Measurements from ENCODE around the gene KCP. TPM values are rescaled to one million over a fixed set of nuclear protein-coding genes. Genes with fewer than 3 reads are reported as not detected.

Gene KCP
- total and polyA plus RNA-seq, 2 of the 13 experiments (the other 11 are each of a cell fraction or from before 2014, with no cell fraction given): 0.37 to 1.0 TPM

DNA sequence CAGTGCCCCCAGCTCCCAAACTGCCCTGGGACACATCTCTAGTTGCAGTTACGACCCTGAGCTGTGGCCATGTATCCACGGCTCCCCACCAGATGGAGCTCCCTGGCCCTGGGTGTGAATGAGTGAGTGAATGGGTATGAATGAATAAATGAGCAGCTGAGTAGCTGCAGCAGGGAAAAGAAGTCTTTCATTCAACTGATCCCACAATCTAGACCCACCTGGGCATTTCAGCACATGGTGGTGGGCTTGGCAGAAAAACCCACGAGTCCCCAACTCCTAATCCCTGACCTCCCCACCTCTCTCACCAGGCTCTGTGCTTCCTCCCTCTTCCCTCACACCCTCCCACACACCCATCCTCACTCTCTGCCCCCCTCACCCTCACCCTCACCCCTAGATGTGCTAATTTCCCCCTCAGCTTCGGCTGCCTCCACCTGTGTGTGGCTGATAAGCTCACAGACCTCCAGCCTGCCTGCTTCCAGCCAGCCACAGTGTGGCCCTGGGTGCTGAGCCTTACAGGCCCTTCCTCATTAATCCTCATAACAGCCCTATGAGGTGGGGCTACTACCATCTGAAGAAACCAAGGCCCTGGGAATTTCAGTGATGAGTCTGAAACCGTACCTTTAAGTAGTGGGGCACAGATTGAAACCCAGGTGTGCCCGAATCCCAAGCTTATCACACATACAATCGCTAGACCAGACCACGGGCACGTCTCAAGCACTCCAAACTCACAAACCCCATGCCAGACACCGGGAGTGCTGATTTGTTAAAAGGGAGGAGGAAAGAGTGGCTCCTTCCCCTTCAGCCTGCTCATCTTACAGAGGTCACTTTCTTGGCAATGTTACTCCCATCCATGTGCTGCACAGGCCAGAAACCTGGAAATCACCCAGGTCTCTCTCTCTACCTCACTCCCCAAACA is 50.1 kb downstream of the KCP start (continued):
- TF ChIP-seq, protein P1, sequence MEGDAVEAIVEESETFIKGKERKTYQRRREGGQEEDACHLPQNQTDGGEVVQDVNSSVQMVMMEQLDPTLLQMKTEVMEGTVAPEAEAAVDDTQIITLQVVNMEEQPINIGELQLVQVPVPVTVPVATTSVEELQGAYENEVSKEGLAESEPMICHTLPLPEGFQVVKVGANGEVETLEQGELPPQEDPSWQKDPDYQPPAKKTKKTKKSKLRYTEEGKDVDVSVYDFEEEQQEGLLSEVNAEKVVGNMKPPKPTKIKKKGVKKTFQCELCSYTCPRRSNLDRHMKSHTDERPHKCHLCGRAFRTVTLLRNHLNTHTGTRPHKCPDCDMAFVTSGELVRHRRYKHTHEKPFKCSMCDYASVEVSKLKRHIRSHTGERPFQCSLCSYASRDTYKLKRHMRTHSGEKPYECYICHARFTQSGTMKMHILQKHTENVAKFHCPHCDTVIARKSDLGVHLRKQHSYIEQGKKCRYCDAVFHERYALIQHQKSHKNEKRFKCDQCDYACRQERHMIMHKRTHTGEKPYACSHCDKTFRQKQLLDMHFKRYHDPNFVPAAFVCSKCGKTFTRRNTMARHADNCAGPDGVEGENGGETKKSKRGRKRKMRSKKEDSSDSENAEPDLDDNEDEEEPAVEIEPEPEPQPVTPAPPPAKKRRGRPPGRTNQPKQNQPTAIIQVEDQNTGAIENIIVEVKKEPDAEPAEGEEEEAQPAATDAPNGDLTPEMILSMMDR (CRISPR knock-in tag; IDR thresholded peaks at IDR 0.05): peak; percentile 50
- TF ChIP-seq ZNF746 (CRISPR knock-in tag; IDR thresholded peaks at IDR 0.05) (no peak), ZBTB7B (CRISPR knock-in tag; IDR thresholded peaks at IDR 0.05) (no peak), HDAC1 (CRISPR knock-in tag; IDR thresholded peaks at IDR 0.05) (no peak), SALL1 (CRISPR knock-in tag; IDR thresholded peaks at IDR 0.05) (no peak)

DNA sequence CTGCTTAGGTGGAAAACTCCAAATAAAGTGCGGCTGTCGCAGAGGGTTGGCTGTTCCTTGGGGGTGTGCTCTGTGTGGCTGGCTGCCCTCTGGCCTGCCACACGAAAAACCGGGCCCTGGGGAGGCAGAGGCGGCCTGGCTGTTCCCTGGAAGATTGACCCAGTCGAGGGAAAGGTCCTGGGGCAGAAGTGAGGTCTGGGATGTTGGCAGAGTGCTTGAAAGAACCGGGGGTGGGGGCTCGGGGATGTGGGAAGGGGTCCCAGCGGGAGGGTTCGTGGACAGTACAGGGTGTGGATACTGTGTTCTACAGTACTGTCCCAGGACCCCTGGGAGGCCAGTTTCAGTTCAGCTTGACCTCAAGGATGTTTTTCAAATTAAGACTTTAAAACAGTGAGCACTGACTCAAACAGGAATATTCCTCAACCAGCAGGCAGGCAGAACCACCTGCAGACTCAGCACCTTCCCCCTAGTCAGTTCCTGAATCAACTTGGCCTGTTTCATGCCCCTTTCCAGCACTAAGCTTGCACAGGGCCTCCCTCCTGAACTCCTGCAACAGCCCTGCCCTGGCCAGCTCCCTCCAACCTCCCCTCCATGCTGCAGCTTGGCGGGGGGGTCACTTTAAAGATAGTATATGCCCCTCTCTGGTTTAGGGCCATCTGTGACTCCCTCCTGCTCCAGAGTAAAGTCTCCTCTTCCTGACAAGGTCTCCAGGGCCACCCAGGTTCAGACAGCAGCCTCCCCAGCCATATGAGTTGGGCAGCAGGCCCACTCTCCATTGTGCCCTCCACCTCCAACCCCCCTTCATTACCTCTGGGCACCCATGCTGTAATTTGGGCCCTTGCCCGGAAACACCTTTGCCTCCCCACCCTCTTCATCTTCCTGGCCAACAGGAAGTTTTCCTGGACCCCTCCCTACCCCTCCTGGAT is 51.0 kb downstream of the KCP start:
- in situ Hi-C loops (cut with HindIII; ENCODE audit: extremely low pct_ligation_motif_present, low pct_unique_long_range_greater_than_20kb) (no loop called here), intact Hi-C loops (cut with micrococcal nuclease; ENCODE audit: unreplicated experiment) (loop anchor here (10.0 kb wide), 1 partner anchor 75 kb away; no protein-coding TSS in a partner anchor)
- no TSS peak for BruUV-seq (replicated peaks)
- H3K79me2 ChIP-seq (ENCODE audit: insufficient read depth, low read length): peaks cover 11% of the 10 kb centered on the region
- POLR2A ChIA-PET: no interaction called here
- no peak overlapping the region for H3K27ac ChIP-seq (ENCODE audit: extremely low read length, insufficient read depth, low read length)
- 30% methylated on average over 12 of the region's 12 CpGs for WGBS (ENCODE audit: low lambda C conversion rate)
- H3K4me1 ChIP-seq (ENCODE audit: insufficient read depth, low read length): peaks cover 15% of the 10 kb centered on the region
- H3K27me3 ChIP-seq (ENCODE audit: control insufficient read depth in 1 of 2, insufficient read depth in 2 of 2, low read length in 2 of 2): peaks cover 2 to 33% of the 10 kb centered on the region in 2 experiments; a peak in 4 of 5 replicates
- FAIRE-seq (no peak), ATAC-seq (no peak), DNase-seq (ENCODE audit: low spot score) (no peak)
- H2AFZ ChIP-seq (ENCODE audit: low read length): no peak overlapping the region
- H3K9ac ChIP-seq (ENCODE audit: insufficient read depth, low read depth, low read length): no peak overlapping the region
- H4K20me1 ChIP-seq (ENCODE audit: insufficient read depth, low read length): no peaks in the 10 kb centered on the region; the same call in 1 of the 2 replicates
- H3K36me3 ChIP-seq (replicated peaks in 1 of 2; ENCODE audit: control insufficient read depth in 1 of 2, insufficient read depth in 2 of 2, low read length in 2 of 2): no peaks in the 10 kb centered on the region
- no peak overlapping the region for H3K4me2 ChIP-seq (ENCODE audit: low read depth, low read length)
- H3K9me3 ChIP-seq (ENCODE audit: low read length): no peaks in the 10 kb centered on the region
- no peak overlapping the region for H3K4me3 ChIP-seq (replicated peaks in 1 of 3; ENCODE audit: insufficient read depth in 1 of 3, low read depth in 2 of 3, low read length in 3 of 3)
- CTCF ChIA-PET (ENCODE audit: low intra/inter-chr PET ratio, low total read pairs): no interaction called here
- TF ChIP-seq ZNF350 (CRISPR knock-in tag; IDR thresholded peaks at IDR 0.05; ENCODE audit: borderline replicate concordance, low read depth) (no peak), MTA3 (CRISPR knock-in tag; IDR thresholded peaks at IDR 0.05) (no peak), ZBTB39 (CRISPR knock-in tag; IDR thresholded peaks at IDR 0.05) (no peak), GLI4 (CRISPR knock-in tag; IDR thresholded peaks at IDR 0.05; ENCODE audit: borderline replicate concordance) (no peak), REXO4 (CRISPR knock-in tag; IDR thresholded peaks at IDR 0.05; ENCODE audit: borderline replicate concordance) (no peak), SAFB2 (CRISPR knock-in tag; IDR thresholded peaks at IDR 0.05; ENCODE audit: borderline replicate concordance, low read depth) (no peak), ZUFSP (CRISPR knock-in tag; IDR thresholded peaks at IDR 0.05; ENCODE audit: borderline replicate concordance) (no peak), ZKSCAN1 (IDR thresholded peaks at IDR 0.05; ENCODE audit: low read length) (no peak), ZNF720 (CRISPR knock-in tag; IDR thresholded peaks at IDR 0.05) (no peak), GPN1 (CRISPR knock-in tag; IDR thresholded peaks at IDR 0.05; ENCODE audit: borderline replicate concordance) (no peak)
